GM18909 (cell line): ENCODE results near the gene MFNG.

Experiments used
- ATAC-seq: cut with Tn5 transposase; IDR thresholded peaks from one replicate; pipeline ENCODE4 v1.9.1; 2021; ENCODE audit warnings: mild to moderate bottlenecking; ENCODE audit not compliant: unreplicated experiment, poor library complexity

MFNG gene

DNA sequence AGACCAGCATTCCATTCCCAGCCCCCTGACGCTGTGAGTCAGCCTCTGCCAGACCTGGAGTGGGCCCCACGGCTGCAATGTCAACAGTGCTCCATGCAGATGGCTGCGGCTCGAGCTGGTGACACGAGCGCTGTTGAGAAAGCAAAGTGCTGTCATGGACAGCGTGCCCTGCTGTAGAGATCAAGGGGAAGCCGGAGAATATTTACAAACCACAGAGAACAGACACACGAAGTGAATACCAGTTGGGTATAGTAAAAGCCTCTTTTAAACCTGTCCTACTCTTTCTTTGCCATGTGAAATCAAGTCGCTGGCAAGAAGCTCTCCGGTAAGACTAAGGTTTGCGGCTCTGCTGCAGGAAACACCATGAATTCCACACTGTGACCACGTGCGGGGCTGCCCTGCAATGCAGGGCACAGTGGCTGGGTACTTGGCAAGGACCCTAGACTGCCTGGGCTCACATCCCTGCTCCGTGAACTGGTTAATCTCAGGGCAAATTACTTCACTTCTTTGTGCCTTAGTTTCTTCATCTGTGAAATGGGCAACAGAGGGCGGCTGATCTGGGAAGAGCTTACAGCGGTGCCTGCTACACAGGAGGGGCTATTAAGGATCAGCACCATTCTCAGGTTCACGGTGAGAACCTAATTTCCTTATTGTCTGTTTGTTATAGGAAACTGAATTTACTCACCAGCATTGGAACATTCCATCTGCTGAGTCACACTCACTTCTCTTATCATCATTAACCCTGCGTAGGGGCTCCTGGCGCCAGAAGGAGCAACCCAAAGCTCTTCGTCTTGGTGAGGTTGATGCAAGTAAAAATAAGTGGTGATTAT lies 31.1 kb downstream of the MFNG start:
- no peak for ATAC-seq

GRCh38 chr22:37453696-37454095 lies 32.5 kb downstream of the MFNG start:
- ATAC-seq: no peak

DNA sequence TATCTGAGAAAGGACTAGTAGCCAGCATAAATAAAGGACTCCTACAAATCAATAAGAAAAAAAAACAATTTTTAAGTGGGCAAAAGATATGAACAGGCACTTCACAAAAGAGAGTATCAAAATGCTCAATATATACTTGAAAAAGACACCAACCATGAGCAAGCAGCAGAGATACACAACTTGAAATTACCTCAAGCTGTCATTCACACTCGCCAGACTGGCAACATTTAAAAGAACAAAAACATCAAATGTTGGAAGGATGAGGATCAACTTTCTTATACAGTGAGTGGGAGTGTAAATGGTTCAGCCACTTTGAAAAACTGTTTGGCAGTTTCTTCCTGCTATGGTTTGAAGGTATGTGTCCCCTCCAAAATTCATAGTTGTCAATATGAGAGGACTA lies 35.0 kb downstream of the MFNG start:
- ATAC-seq: no peak

DNA sequence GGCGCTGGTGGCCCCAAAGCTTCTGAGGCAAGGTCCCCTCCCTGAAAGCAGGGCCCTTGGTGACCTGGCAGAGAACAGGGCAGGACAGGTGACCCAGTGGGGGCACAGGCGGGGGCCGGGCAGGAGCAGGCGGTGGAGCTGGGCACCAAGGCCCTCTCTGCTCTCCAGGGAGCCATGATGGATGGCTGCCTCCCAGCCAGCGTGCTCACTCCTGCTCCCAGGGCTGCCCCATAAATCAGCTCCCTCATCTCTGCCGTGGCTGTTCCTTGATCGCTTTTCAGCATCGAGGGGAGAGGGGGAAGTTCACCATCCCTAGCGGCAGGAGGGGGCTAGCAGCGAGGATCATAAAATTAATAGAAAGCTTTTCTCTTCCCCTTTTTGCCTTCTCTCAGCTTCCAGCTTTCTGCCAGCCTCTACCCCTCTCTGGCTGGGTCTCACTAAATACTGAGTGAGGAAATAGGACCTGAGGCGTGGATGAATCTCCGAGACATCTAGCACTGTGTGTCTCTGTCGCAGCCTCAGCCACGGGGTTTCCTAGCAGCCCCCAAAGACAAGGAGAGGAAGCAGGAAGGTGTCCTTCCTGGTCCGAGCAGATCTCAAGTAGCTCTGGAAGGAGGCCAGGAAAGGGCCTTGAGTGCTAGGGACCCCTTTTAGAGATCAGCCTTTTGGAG lies 36.7 kb downstream of the MFNG start:
- no peak for ATAC-seq

DNA sequence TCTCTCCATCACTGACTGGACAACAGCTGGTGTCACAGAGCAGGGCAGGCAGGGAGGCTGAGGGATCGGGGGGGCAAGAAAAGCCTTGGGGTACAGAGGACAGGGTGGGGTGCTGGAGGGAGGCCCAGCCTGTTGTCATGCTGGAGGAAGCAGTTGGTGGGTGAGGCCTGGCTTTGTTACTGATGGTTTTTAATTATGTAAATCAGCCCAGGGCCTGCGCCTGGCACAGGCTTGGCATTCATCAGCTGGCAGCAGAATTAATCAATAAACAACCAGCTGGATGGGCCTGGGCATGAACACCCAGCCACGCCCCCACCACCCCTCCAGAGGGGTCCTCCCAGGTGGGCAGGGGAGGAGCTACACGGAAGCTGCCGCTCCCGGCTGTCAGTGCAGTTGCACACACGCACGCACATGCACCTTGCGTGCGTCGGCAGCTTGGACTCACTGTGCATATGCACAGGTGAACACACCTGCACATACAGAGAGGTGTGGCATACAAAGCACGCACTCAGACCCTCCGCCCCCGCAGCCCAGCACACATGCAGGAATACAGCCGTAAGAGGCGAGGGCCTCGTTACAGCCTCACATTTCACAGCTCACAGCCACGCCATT lies 37.6 kb downstream of the MFNG start:
- ATAC-seq: no peak

DNA sequence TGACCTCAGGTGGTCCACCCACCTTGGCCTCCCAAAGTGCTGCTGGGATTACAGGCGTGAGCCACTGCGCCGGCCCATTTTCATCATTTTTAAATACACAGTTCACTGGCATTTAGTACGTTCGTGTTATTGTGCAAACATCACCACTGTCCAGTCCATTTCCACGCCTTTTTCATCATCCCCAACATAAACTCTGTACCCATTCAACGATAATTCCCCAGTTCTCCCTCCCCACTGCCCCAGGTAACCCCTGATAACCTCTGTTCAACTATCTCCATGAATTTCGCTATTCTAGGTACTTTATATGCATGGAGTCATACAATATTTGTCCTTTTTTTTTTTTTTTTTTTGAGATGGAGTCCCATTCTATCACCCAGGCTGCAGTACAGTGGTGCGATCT lies 40.7 kb downstream of the MFNG start:
- ATAC-seq: no peak

- no peak for ATAC-seq
Observed at GRCh38 chr22:37443977-37444376, 42.2 kb downstream of the MFNG start.

- no peak for ATAC-seq
Observed at GRCh38 chr22:37443086-37443485, 43.1 kb downstream of the MFNG start.

DNA sequence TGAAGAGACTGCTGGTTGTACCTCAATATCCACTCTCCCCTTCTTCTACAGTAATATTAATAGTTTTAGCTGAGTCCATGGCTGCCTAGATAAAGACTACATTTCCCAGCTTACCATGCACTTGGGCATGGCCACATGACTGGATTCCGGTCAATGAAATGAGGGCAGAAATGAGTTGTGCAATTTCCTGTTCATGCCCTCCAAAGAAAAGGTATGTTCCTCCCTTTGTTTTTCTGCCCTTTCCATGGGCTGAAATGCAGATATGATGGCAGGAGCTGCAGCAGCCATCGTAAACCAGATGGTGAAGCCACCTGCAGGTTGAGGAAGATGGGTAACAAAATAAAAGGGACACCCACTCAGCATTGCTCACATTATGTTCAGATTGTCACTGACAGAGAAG lies 43.6 kb downstream of the MFNG start:
- no peak for ATAC-seq

GRCh38 chr22:37442135-37442534 lies 44.0 kb downstream of the MFNG start:
- ATAC-seq: no peak

GRCh38 chr22:37440875-37441274 lies 45.3 kb downstream of the MFNG start:
- ATAC-seq: no peak

GRCh38 chr22:37439347-37439746 lies 46.8 kb downstream of the MFNG start:
- ATAC-seq: no peak

GRCh38 chr22:37435970-37436603 lies 50.1 kb downstream of the MFNG start:
- no peak for ATAC-seq

GRCh38 chr22:37433786-37434185 lies 52.4 kb downstream of the MFNG start:
- no peak for ATAC-seq

- no peak for ATAC-seq
Observed at GRCh38 chr22:37432708-37433054, 53.5 kb downstream of the MFNG start.

DNA sequence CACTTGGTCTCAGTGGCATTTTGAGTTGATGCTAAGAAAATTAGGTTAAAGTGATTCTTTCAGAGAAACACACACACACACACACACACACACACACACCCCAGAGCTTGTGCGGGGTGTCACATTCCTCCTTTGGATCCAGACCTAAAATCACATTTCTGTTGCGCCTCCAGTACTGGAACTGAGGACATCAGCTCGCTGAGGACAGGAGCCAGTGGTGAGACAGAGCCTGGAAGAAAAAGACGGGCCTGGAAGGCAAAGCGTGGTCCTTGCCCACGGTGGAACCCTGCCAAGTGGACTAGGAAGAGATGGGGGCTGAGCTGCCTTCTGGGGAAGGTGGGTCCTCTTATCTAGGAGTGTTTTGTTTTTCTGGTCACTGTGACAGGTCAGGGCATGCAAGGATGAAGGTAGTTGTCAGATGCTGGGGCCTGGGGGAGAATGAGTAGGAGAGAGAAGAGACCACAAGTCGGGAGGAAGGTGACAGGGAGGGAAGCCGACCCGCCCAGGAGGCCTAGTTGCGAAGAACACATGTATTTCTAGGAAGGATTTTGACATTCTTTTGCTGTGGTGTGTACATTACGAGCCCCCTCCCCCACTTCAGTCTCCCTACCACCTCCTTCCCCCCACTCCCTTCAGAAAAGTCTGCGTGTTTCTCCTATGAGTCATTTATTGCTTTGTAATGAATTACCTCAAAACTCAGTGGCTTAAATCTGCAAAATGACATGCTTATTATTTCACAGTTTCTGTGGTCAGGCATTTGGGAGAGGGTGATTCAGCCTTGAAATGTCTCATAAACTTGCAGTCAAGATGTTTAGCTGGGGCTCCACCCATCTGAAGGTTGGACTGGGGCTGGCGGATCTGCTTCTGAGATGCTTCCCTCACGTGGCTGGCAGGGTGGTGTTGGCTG lies 54.1 kb downstream of the MFNG start:
- no peak for ATAC-seq

DNA sequence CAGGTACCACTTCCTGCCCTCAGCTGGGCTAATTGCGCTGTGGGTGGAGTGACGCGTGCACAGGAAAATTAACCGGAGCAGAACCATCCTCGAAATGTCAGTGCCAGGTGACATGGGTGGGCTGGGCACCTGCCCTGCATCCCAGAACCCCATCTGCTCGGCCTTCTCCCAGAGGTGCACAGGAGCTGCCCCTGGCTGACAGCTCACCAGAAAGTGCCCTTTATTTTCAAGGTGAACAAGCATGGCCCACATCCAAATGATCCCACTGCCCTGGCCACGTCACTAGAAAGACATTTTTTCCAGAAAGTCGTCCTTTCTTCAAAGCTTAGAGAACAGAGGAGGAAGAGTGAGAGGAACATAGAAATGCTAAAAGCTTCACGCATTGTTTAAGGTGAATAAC lies 54.8 kb downstream of the MFNG start:
- no peak for ATAC-seq

- no peak for ATAC-seq
Observed at GRCh38 chr22:37430941-37431340, 55.2 kb downstream of the MFNG start.

GRCh38 chr22:37428649-37429586 lies 57.3 kb downstream of the MFNG start:
- no peak for ATAC-seq
